Neural cell (in vitro differentiated cells): ENCODE data around the gene ENOX1.
A peak's percentile ranks its signal among the peaks of the same experiment; 100 is the strongest.

Experiments
- EP300 ChIP-seq: fragments of 450-650 bp; conservative IDR thresholded peaks from 2 replicates; pipeline ENCODE4 v1.6.1; 2014; ENCODE audit warnings: antibody characterized with exemption, mild to moderate bottlenecking, moderate library complexity; ENCODE audit not compliant: poor library complexity, severe bottlenecking
- EZH2 ChIP-seq: fragments of 200-600, 300-800 bp; shearing (Covaris generic), sonication (generic); IDR thresholded peaks from 2 replicates; pipeline ENCODE4 v1.6.1; 2014; ENCODE audit warnings: antibody characterized with exemption, low read length, borderline replicate concordance, mild to moderate bottlenecking; ENCODE audit not compliant: insufficient read depth, poor library complexity, severe bottlenecking
- MXI1 ChIP-seq: fragments of 450-650 bp; conservative IDR thresholded peaks from 2 replicates; pipeline ENCODE4 v1.6.1; 2014; ENCODE audit warnings: antibody characterized with exemption, mild to moderate bottlenecking; ENCODE audit not compliant: poor library complexity, severe bottlenecking
- POLR2AphosphoS5 ChIP-seq: IDR thresholded peaks from 2 replicates; pipeline ENCODE4 v1.6.1; 2012
- RAD21 ChIP-seq: fragments of 450-650 bp; conservative IDR thresholded peaks from 2 replicates; pipeline ENCODE4 v1.6.1; 2014; ENCODE audit warnings: antibody characterized with exemption, mild to moderate bottlenecking, moderate library complexity
- REST ChIP-seq: IDR thresholded peaks from 2 replicates; pipeline ENCODE4 v1.6.1; 2012; ENCODE audit warnings: borderline replicate concordance
- SMC3 ChIP-seq: fragments of 450-650 bp; conservative IDR thresholded peaks from 2 replicates; pipeline ENCODE4 v1.6.1; 2014; ENCODE audit warnings: antibody characterized with exemption, mild to moderate bottlenecking, moderate library complexity; ENCODE audit not compliant: poor library complexity
- TAF1 ChIP-seq: IDR thresholded peaks from 2 replicates; pipeline ENCODE4 v1.6.1; 2012; ENCODE audit warnings: low read depth
- TF ChIP-seq, protein P1 (sequence below): fragments of 450-650 bp; IDR thresholded peaks from 2 replicates; pipeline ENCODE4 v1.5.1; 2014; ENCODE audit warnings: antibody characterized with exemption, mild to moderate bottlenecking, moderate library complexity; ENCODE audit not compliant: poor library complexity, severe bottlenecking

DNA sequence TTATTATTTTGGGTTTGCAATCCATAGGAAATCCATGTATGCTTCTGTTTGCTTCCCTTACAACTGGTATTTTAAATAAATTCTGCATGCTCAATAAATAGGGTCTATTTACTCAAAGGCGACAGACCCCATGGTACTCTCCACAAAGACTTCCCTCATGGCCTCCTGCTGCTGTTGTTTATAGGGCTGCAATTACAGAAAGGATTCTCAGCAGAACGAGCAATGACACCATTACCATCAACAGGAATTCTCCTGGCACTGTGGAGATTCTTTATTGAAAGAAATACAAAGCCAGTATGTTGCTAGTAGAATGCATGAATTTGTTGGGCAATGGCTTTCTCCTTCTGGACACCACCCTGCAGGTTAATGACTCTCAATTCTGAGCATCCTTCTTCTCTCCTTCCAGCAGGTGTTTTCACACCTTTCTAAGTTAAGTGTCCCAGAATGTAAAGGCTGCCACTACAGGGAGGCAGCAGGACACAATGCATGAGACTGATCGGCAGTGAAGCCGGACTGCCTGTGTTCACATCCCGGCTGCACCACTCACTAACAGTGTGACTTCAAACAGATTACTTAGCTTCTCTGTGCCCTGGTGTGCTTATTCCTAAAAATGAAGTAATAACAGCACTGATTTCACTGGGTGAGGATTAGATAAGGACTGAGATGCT is 403.1 kb downstream of the ENOX1 start:
- TF ChIP-seq, protein P1, sequence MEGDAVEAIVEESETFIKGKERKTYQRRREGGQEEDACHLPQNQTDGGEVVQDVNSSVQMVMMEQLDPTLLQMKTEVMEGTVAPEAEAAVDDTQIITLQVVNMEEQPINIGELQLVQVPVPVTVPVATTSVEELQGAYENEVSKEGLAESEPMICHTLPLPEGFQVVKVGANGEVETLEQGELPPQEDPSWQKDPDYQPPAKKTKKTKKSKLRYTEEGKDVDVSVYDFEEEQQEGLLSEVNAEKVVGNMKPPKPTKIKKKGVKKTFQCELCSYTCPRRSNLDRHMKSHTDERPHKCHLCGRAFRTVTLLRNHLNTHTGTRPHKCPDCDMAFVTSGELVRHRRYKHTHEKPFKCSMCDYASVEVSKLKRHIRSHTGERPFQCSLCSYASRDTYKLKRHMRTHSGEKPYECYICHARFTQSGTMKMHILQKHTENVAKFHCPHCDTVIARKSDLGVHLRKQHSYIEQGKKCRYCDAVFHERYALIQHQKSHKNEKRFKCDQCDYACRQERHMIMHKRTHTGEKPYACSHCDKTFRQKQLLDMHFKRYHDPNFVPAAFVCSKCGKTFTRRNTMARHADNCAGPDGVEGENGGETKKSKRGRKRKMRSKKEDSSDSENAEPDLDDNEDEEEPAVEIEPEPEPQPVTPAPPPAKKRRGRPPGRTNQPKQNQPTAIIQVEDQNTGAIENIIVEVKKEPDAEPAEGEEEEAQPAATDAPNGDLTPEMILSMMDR = no peak
- TF ChIP-seq EZH2 (no peak), POLR2AphosphoS5 (peak; percentile 47), EP300 (no peak), MXI1 (no peak), REST (no peak), TAF1 (no peak), SMC3 (no peak), RAD21 (no peak)
